Smooth muscle cell (in vitro differentiated cells): Measurements from ENCODE around the gene FSCN2. TPM values are rescaled to one million over a fixed set of nuclear protein-coding genes. Genes with fewer than 3 reads are reported as not detected.
A peak's percentile ranks its signal among the peaks of the same experiment; 100 is the strongest.

Source experiments
- DNase-seq: peaks from one replicate; lab custom pipeline; 2025; ENCODE audit not compliant: unreplicated experiment; lab: John Stamatoyannopoulos, UW
- H2AFZ ChIP-seq: fragments of 200-600 bp; sonication (generic); 2 replicates; pipeline ENCODE4 v1.6.0; 2016; ENCODE audit warnings: antibody characterized with exemption, low read depth, mild to moderate bottlenecking
- H3F3A ChIP-seq: fragments of 200-600 bp; sonication (generic); 2 replicates; pipeline ENCODE4 v1.6.0; 2017; ENCODE audit warnings: antibody characterized with exemption, low read depth
- H3K27ac ChIP-seq: fragments of 200-600 bp; sonication (generic); 2 replicates; pipeline ENCODE4 v1.5.1; 2016; ENCODE audit warnings: low read depth, mild to moderate bottlenecking
- H3K27me3 ChIP-seq: fragments of 200-600 bp; sonication (generic); 2 replicates; pipeline ENCODE4 v1.6.1; 2016; ENCODE audit warnings: low read depth, mild to moderate bottlenecking
- H3K36me3 ChIP-seq: fragments of 200-600 bp; sonication (generic); 2 replicates; pipeline ENCODE4 v1.5.1; 2016; ENCODE audit warnings: low read depth
- H3K4me1 ChIP-seq: fragments of 200-600 bp; sonication (generic); 2 replicates; pipeline ENCODE4 v1.5.1; 2016; ENCODE audit warnings: low read depth
- H3K4me2 ChIP-seq: fragments of 200-600 bp; sonication (generic); 2 replicates; pipeline ENCODE4 v1.6.0; 2016; ENCODE audit warnings: mild to moderate bottlenecking
- H3K4me3 ChIP-seq: fragments of 200-600 bp; sonication (generic); 2 replicates; pipeline ENCODE4 v1.5.1; 2016; ENCODE audit warnings: mild to moderate bottlenecking
- H3K79me2 ChIP-seq: fragments of 200-600 bp; sonication (generic); 2 replicates; pipeline ENCODE4 v1.6.0; 2016; ENCODE audit warnings: low read depth, mild to moderate bottlenecking
- H3K9ac ChIP-seq: fragments of 200-600 bp; sonication (generic); 2 replicates; pipeline ENCODE4 v1.6.0; 2016; ENCODE audit warnings: low read depth
- H3K9me3 ChIP-seq: fragments of 200-600 bp; sonication (generic); replicated peaks from 2 replicates; pipeline ENCODE4 v1.5.1; 2016; ENCODE audit warnings: low read depth
- H4K20me1 ChIP-seq: fragments of 200-600 bp; sonication (generic); 2 replicates; pipeline ENCODE4 v1.6.0; 2016; ENCODE audit warnings: low read depth
- CTCF ChIP-seq: fragments of 200-600 bp; sonication (generic); IDR thresholded peaks from 2 replicates; pipeline ENCODE4 v1.5.1; 2017; ENCODE audit warnings: borderline replicate concordance, mild to moderate bottlenecking, antibody characterized with exemption; ENCODE audit not compliant: insufficient read depth, poor library complexity, severe bottlenecking
- WGBS: methylation state at CpG from one replicate; pipeline ENCODE4 v1.1.7; 2016; ENCODE audit warnings: low lambda C conversion rate; 5-methylcytosine and 5-hydroxymethylcytosine counted together
- polyA plus RNA-seq: library from polyadenylated mRNA; unstranded; fragments of >200 nt; fragmentation: Nextera tagmentation; extraction: Ambion mirVana; gene quantifications from 2 replicates; pipeline ENCODE4 v1.2.1, GENCODE V29; 2016
- total RNA-seq: library from RNA; depleted of rRNA; stranded (reverse); fragments of >200 nt; gene quantifications from 2 replicates; pipeline ENCODE4 v1.2.3, GENCODE V29; 2014

FSCN2 gene
- total and polyA plus RNA-seq, 2 experiments from 2014 or later = 0.63 to 0.72 TPM

- peaks cover 65% of the 10 kb centered on the region for H4K20me1 ChIP-seq
- no peak overlapping the region for H3K9ac ChIP-seq
- no peak for DNase-seq
- H3K4me1 ChIP-seq = peaks cover 41% of the 10 kb centered on the region
- peaks cover 30% of the 10 kb centered on the region for H3K79me2 ChIP-seq
- no peak overlapping the region for H2AFZ ChIP-seq
- no peak for TF ChIP-seq CTCF
- no peak overlapping the region for H3K27ac ChIP-seq
- peaks cover 20% of the 10 kb centered on the region for H3F3A ChIP-seq
- H3K27me3 ChIP-seq = no peaks in the 10 kb centered on the region
- WGBS = 6% methylated on average over 25 of the region's 47 CpGs
- no peaks in the 10 kb centered on the region for H3K36me3 ChIP-seq
- H3K9me3 ChIP-seq = no peaks in the 10 kb centered on the region
- peak overlapping the region; percentile 54 for H3K4me3 ChIP-seq
- H3K4me2 ChIP-seq = peak overlapping the region; percentile 99
These were observed 9.3 kb upstream of the FSCN2 start for GRCh38 chr17:81518785-81519283.

DNA sequence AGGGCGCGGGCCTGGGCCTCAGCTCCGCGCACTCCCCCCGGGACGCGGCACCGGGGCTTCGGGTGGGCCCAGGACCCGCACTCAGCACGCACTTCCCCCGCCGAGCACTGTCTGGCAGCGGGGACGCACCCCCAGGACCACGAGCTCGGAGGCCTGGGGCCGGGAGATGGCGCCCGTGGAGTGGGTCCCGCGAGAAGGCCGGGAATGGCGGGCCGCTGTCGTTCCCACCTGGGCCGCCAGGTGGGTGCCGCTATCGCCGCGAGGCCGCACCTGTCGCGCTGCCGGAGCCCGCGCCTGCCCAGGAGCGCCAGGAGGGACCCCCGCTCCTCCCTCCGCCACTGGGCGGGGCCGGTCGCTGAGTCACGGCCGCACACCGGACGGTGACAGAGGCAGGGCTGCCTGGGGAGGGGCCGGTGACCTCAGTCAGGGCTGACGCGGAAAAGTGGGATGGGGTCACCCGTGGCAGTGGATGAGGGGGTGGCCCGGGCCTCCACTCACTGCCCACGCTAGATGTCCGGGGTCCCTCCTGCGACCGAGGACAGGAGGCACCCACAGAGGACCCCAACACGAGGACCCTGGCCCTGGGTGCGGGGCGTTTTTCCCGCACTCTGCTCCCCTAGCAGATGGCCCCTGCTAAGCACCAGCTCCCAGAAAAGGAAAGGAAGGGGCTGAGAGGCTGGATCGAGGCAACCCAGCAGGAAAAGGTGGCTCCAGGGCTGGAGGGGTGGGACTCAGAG is 8.7 kb upstream of the FSCN2 start:
- H3K9ac ChIP-seq = peak overlapping the region; percentile 37

DNA sequence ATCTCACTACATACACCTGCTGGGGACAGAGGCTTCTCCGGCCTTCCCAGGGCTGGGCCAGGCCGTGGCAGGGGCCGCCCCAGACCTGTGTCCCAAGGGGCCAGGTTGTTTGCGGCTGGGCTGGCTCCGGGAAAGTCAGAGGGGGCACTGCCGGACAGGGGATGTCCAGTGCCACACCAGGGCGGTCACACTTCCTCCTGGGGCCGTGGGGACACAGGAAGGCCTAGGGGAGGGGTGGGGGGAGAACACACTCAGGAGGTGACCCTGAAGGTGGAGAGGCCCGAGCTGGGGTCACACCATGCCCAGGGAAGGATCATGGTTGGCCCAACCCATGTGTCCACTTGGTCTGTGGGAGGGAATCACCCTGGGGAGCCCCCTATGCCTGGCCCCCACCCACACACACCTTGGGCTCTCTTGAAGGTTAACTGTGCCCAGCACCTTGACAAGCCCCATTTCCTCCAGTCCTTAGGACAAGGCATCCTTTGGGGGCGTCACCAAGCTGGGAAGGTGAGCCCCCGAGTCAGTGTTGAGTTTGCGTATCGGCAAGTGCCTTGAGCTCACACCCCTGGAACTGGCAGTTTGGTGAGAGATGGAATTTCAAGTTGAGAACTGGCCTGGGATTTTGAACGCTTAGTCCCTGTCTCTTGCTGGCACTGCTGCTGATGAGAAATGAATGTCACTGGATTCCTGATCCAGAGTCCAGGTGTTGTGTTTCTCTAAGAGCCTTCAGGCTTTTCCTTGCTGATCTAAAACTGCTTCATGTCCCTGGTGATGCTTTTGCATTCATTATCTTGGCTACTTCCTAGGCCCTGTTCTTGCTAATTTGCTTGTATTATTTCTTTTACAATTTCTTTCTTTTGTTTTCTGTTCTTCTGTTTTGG is 7.9 kb upstream of the FSCN2 start:
- Histone ChIP-seq H2AFZ (no peak overlapping the region), H3K4me3 (no peak overlapping the region), H3K27ac (no peak overlapping the region), H3K79me2 (peaks cover 28% of the 10 kb centered on the region), H3K4me1 (peaks cover 39% of the 10 kb centered on the region), H3K27me3 (no peaks in the 10 kb centered on the region), H3K9me3 (no peaks in the 10 kb centered on the region), H3F3A (peaks cover 12% of the 10 kb centered on the region), H3K4me2 (peak overlapping the region; percentile 99), H3K36me3 (no peaks in the 10 kb centered on the region), H4K20me1 (peaks cover 65% of the 10 kb centered on the region), H3K9ac (peak overlapping the region; percentile 37)
- 76% methylated on average over 12 of the region's 14 CpGs for WGBS
- no peak for TF ChIP-seq CTCF
- DNase-seq = no peak

More for the DNA sequence above, 8.7 kb upstream of the FSCN2 start:
- peaks cover 14% of the 10 kb centered on the region for H3F3A ChIP-seq
- H3K9me3 ChIP-seq = no peaks in the 10 kb centered on the region
- H2AFZ ChIP-seq = no peak overlapping the region
- H3K27ac ChIP-seq = peak overlapping the region; percentile 40
- peak; percentile 39 for TF ChIP-seq CTCF
- H3K4me3 ChIP-seq = peak overlapping the region; percentile 54
- 5% methylated on average over 56 of the region's 61 CpGs for WGBS
- peaks cover 30% of the 10 kb centered on the region for H3K79me2 ChIP-seq
- H4K20me1 ChIP-seq = peaks cover 65% of the 10 kb centered on the region
- peak overlapping the region; percentile 99 for H3K4me2 ChIP-seq
- no peaks in the 10 kb centered on the region for H3K36me3 ChIP-seq
- no peak for DNase-seq
- no peaks in the 10 kb centered on the region for H3K27me3 ChIP-seq
- peaks cover 41% of the 10 kb centered on the region for H3K4me1 ChIP-seq
